ENCODE data around the gene STKLD1.

STKLD1 gene

DNA sequence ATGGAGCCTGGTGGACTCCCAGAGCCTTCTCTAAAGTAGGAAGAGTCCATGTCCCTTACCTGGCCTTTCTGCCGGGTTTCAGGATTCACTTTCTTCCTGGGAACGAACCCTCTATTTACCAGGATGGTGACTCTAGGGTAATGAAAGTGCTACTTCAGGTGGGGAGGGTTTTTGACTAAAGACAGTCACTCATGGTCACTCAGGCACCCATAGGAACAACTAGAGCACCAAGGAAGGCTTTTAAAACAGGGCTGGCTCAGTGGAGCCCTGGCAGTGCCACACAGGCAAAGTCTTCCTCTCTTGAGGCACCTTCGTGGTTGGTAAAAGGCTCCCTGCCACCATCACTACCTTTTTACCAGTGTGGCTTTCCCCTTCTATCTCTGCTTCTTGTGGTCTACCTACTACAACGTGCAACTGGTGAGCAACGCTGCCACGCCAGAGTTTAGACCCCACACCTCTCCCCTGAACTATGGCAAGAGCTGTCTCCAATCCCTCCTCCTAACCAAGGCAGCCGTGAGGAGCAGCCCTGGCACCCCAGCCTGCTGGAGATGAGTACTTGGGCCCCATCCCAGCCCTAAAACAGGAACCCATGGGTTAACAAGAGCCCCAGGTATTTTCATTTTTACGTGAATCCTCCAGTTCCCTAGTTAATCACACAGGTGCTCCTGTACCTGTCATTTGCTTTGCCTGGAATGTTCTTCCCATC is 23.4 kb upstream of the STKLD1 start:
- H3K27ac ChIP-seq, result peak overlapping the region; percentile 13; the same call in 1 of the 2 replicates
- TF ChIP-seq, protein P1, sequence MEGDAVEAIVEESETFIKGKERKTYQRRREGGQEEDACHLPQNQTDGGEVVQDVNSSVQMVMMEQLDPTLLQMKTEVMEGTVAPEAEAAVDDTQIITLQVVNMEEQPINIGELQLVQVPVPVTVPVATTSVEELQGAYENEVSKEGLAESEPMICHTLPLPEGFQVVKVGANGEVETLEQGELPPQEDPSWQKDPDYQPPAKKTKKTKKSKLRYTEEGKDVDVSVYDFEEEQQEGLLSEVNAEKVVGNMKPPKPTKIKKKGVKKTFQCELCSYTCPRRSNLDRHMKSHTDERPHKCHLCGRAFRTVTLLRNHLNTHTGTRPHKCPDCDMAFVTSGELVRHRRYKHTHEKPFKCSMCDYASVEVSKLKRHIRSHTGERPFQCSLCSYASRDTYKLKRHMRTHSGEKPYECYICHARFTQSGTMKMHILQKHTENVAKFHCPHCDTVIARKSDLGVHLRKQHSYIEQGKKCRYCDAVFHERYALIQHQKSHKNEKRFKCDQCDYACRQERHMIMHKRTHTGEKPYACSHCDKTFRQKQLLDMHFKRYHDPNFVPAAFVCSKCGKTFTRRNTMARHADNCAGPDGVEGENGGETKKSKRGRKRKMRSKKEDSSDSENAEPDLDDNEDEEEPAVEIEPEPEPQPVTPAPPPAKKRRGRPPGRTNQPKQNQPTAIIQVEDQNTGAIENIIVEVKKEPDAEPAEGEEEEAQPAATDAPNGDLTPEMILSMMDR (conservative IDR thresholded peaks at IDR 0.05), result no peak

DNA sequence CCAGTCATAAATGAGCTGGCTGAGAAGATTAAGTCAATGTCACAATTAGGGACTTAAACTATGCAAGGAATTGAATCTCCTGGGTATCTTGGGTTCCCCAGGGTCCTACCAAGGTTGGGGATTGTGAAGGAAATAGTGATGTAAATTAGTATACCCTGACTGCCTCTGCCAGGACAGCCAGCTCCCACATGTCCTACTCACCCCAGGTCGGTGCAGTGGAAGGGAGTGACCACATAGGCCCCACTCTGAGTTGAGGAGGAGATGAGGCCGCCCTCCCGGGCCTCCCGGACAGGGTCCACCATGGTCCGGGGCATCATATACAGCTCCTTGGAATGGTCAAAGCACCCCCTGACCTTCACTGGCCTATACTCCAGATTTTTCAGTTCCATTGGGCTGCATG is 22.6 kb upstream of the STKLD1 start:
- TF ChIP-seq, protein P1 (conservative IDR thresholded peaks at IDR 0.05), result no peak

DNA sequence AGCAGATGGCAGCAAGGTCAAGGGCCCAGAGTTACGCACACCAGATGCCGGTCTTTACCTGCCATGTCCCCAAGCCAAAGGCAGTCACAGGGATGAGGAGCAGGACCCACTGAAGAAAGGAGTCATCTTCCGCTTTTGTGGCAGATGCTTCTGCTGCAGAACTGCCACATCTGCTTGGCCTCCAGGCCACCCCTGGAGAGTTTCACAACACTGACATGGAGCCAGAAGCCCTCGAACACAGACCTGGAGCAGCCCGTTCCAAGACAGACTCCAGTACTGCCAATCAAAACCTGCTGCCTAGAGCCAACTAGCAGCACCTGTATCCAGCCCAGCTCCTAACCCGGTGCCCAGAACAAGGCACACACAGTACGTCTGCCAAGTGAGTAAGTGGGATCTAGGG is 21.4 kb upstream of the STKLD1 start:
- TF ChIP-seq, protein P1 (conservative IDR thresholded peaks at IDR 0.05), result no peak
- H3K27ac ChIP-seq, result peak overlapping the region; percentile 13; the same call in 1 of the 2 replicates

More for the DNA sequence above, 22.6 kb upstream of the STKLD1 start:
- peak overlapping the region; percentile 13; the same call in 1 of the 2 replicates for H3K27ac ChIP-seq

- TF ChIP-seq, protein P1 (conservative IDR thresholded peaks at IDR 0.05), result no peak
- H3K27ac ChIP-seq, result peak overlapping the region; percentile 98
Measured at GRCh38 chr9:133355881-133356357, 20.2 kb upstream of the STKLD1 start.

DNA sequence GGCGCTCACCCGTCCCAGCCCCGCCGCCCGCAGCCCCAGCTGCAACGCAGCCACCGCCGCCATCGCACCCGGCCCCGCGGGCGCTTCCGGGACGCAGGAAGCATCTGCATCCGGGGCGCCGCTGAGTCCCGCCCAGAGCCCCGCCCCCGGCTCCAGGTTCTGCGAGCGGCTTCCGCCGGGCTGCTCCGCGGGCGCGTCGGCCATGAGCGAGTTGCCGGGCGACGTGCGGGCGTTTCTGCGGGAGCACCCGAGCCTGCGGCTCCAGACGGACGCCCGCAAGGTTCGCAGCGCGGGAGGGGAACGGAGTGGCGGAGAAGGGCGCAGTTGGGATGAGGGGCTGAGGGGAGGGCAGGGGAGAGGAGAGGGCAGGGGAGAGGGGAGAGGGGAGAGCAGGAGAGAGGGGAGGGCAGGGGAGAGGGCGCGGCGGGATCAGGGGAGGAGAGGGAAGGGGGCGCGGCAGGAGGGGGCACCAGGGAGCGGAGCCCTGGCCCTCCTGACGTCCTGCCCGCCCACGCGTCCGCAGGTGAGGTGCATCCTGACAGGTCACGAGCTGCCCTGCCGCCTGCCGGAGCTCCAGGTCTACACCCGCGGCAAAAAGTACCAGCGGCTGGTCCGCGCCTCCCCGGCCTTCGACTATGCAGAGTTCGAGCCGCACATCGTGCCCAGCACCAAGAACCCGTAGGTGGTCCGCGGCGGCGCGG is 19.6 kb upstream of the STKLD1 start, which contains the start of the genes SURF1 and SURF2:
TSS of gene SURF1 (minus strand) at position 97 of the 701 bp plus-strand sequence. CDS start at position 63, 34 bp downstream.
TSS of gene SURF2 (plus strand) at position 160 of the 701 bp plus-strand sequence. CDS start at position 203, 43 bp downstream.
- TF ChIP-seq, protein P1 (conservative IDR thresholded peaks at IDR 0.05), result peak; percentile 17
- H3K27ac ChIP-seq, result peak within 1 kb of the TSS; percentile 98

- TF ChIP-seq, protein P1 (conservative IDR thresholded peaks at IDR 0.05), result no peak
- H3K27ac ChIP-seq, result peak overlapping the region; percentile 98
Measured at GRCh38 chr9:133357656-133358055, 18.5 kb upstream of the STKLD1 start.
